ENCODE data around the gene BBS9. TPM values are rescaled to one million over a fixed set of nuclear protein-coding genes. Genes with fewer than 3 reads are reported as not detected.

The BBS9 gene
- total RNA-seq, 1 experiment from 2014 or later = 26.4 TPM

- DNase-seq = no peak
- Histone ChIP-seq H2BK12ac (ENCODE audit: insufficient read length, low read depth, low read length) (no peak overlapping the region), H2BK120ac (ENCODE audit: low read depth, low read length, poor library complexity, severe bottlenecking) (no peak overlapping the region), H4K5ac (ENCODE audit: insufficient read length, low read depth, low read length) (no peak overlapping the region), H4K91ac (ENCODE audit: insufficient read length, low read depth, low read length) (no peak overlapping the region), H3K27me3 (ENCODE audit: insufficient read depth, low read length) (no peaks in the 10 kb centered on the region), H4K8ac (replicated peaks; ENCODE audit: insufficient read length, low read depth, low read length) (no peak overlapping the region), H3K56ac (ENCODE audit: insufficient read length, low read depth, low read length) (no peak overlapping the region), H3K4me2 (ENCODE audit: insufficient read depth, insufficient read length, low read length) (no peak overlapping the region), H3K14ac (ENCODE audit: insufficient read depth, low read length) (no peak overlapping the region), H3K23ac (ENCODE audit: insufficient read length, low read depth, low read length) (no peak overlapping the region), H2AK5ac (ENCODE audit: insufficient read length, low read length) (no peak overlapping the region), H2BK20ac (ENCODE audit: low read depth, low read length, poor library complexity, severe bottlenecking) (no peak overlapping the region), H3T11ph (ENCODE audit: low read length) (no peak overlapping the region), H3K4ac (ENCODE audit: low read depth, low read length) (no peak overlapping the region), H2BK5ac (ENCODE audit: insufficient read length, low read length) (no peak overlapping the region), H4K20me1 (ENCODE audit: control insufficient read depth, insufficient read depth, insufficient read length) (no peaks in the 10 kb centered on the region), H3K9me3 (ENCODE audit: control insufficient read depth, low read depth, low read length) (no peaks in the 10 kb centered on the region), H2AFZ (ENCODE audit: low read length) (no peak overlapping the region), H3K18ac (ENCODE audit: insufficient read length, low read depth, low read length) (no peak overlapping the region), H2BK15ac (ENCODE audit: low read depth, low read length) (no peak overlapping the region), H3K79me2 (ENCODE audit: insufficient read depth, low read length) (no peaks in the 10 kb centered on the region), H3K23me2 (ENCODE audit: insufficient read length, low read depth, low read length, poor library complexity, severe bottlenecking) (no peaks in the 10 kb centered on the region), H3K27ac (ENCODE audit: insufficient read length, low read depth, low read length) (no peak overlapping the region), H3K79me1 (ENCODE audit: insufficient read depth, low read depth, low read length, poor library complexity, severe bottlenecking) (no peaks in the 10 kb centered on the region), H3K9ac (ENCODE audit: extremely low read depth, insufficient read length, low read length) (no peak overlapping the region), H3K4me1 (ENCODE audit: insufficient read depth, low read length) (no peaks in the 10 kb centered on the region)
- peaks cover 6 to 8% of the 10 kb centered on the region in 2 experiments; a peak in 3 of 4 replicates for H3K4me1 Mint-ChIP-seq
- no peaks in the 10 kb centered on the region for H3K27me3 Mint-ChIP-seq (ENCODE audit: low read depth)
- H3K9me3 Mint-ChIP-seq = peaks cover 12 to 14% of the 10 kb centered on the region in 2 experiments
- WGBS (ENCODE audit: extremely low coverage, insufficient read length, low lambda C conversion rate) = no CpG with 5 or more reads among the region's 1 CpG
- H3K36me3 Mint-ChIP-seq (ENCODE audit: insufficient read depth in 1 of 3, low read depth in 3 of 3) = peaks cover 4 to 12% (median 9%) of the 10 kb centered on the region in 3 experiments; a peak in 6 of 7 replicates
- H3K27ac Mint-ChIP-seq = no peak overlapping the region
- no peak overlapping the region for H3K4me3 Mint-ChIP-seq
- TF ChIP-seq, protein P1, sequence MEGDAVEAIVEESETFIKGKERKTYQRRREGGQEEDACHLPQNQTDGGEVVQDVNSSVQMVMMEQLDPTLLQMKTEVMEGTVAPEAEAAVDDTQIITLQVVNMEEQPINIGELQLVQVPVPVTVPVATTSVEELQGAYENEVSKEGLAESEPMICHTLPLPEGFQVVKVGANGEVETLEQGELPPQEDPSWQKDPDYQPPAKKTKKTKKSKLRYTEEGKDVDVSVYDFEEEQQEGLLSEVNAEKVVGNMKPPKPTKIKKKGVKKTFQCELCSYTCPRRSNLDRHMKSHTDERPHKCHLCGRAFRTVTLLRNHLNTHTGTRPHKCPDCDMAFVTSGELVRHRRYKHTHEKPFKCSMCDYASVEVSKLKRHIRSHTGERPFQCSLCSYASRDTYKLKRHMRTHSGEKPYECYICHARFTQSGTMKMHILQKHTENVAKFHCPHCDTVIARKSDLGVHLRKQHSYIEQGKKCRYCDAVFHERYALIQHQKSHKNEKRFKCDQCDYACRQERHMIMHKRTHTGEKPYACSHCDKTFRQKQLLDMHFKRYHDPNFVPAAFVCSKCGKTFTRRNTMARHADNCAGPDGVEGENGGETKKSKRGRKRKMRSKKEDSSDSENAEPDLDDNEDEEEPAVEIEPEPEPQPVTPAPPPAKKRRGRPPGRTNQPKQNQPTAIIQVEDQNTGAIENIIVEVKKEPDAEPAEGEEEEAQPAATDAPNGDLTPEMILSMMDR (conservative IDR thresholded peaks at IDR 0.05) = no peak
Measured at GRCh38 chr7:33623267-33623666, 493.9 kb downstream of the BBS9 start.
